NCI-H510A treated with DMSO at 0.1 percent for 48 hours (cell line): ENCODE results near the gene CACNB2.

Source experiments
- DNase-seq: peaks from one replicate; lab custom pipeline; 2025; lab: John Stamatoyannopoulos, UW

CACNB2 gene

GRCh38 chr10:18455086-18455884 is 315.1 kb downstream of the CACNB2 start:
- no peak for DNase-seq

- no peak for DNase-seq
These were observed 316.8 kb downstream of the CACNB2 start for GRCh38 chr10:18456984-18457383.

- no peak for DNase-seq
These were observed 319.8 kb downstream of the CACNB2 start for GRCh38 chr10:18460032-18460431.

GRCh38 chr10:18463673-18464211 is 323.5 kb downstream of the CACNB2 start:
- no peak for DNase-seq

- DNase-seq, result no peak
These were observed 328.9 kb downstream of the CACNB2 start for GRCh38 chr10:18469125-18469524.

GRCh38 chr10:18472977-18473376 is 332.8 kb downstream of the CACNB2 start:
- peak; percentile 9 for DNase-seq

- DNase-seq, result no peak
These were observed 333.3 kb downstream of the CACNB2 start for GRCh38 chr10:18473424-18474117.

- DNase-seq, result no peak
These were observed 333.9 kb downstream of the CACNB2 start for GRCh38 chr10:18474118-18474455.

GRCh38 chr10:18476076-18476647 is 335.9 kb downstream of the CACNB2 start:
- no peak for DNase-seq

- no peak for DNase-seq
These were observed 338.1 kb downstream of the CACNB2 start for GRCh38 chr10:18478354-18478753.

GRCh38 chr10:18479502-18479901 is 339.3 kb downstream of the CACNB2 start:
- no peak for DNase-seq

GRCh38 chr10:18483516-18484186 is 343.4 kb downstream of the CACNB2 start:
- no peak for DNase-seq

GRCh38 chr10:18486438-18486837 is 346.2 kb downstream of the CACNB2 start:
- no peak for DNase-seq

GRCh38 chr10:18490755-18491154 is 350.5 kb downstream of the CACNB2 start:
- DNase-seq, result no peak

- DNase-seq, result no peak
These were observed 357.7 kb downstream of the CACNB2 start for GRCh38 chr10:18497806-18498369.

- DNase-seq, result no peak
These were observed 358.8 kb downstream of the CACNB2 start for GRCh38 chr10:18498998-18499397.

- peak; percentile 7 for DNase-seq
These were observed 360.4 kb downstream of the CACNB2 start for GRCh38 chr10:18500576-18500975.

- no peak for DNase-seq
These were observed 361.0 kb downstream of the CACNB2 start for GRCh38 chr10:18501198-18501597.

- no peak for DNase-seq
These were observed 361.4 kb downstream of the CACNB2 start for GRCh38 chr10:18501629-18502028.

- DNase-seq, result no peak
These were observed 363.9 kb downstream of the CACNB2 start for GRCh38 chr10:18504161-18504560.

GRCh38 chr10:18505456-18506118 is 365.4 kb downstream of the CACNB2 start:
- DNase-seq, result no peak
